Mononuclear cell (primary cell): ENCODE results near the gene MT1G. TPM values are rescaled to one million over a fixed set of nuclear protein-coding genes. Genes with fewer than 3 reads are reported as not detected.

Experiments used
- H3K27me3 ChIP-seq: 2 replicates; pipeline ENCODE4 v1.6.0; 2011; ENCODE audit warnings: low read length, control low read depth; ENCODE audit not compliant: insufficient read depth
- H3K4me1 ChIP-seq: 2 replicates; pipeline ENCODE4 v1.5.1; 2011; ENCODE audit warnings: mild to moderate bottlenecking, low read length, control low read depth; ENCODE audit not compliant: insufficient read depth
- H3K4me3 ChIP-seq: 2 replicates; pipeline ENCODE4 v1.5.1; 2011; ENCODE audit warnings: mild to moderate bottlenecking, low read length, moderate library complexity
- H3K9me3 ChIP-seq: 2 replicates; pipeline ENCODE4 v1.5.1; 2011; ENCODE audit warnings: low read depth, mild to moderate bottlenecking, control low read depth, low read length
- total RNA-seq: library from RNA; depleted of rRNA; stranded (reverse); fragments of >200 nt; gene quantifications from one replicate; pipeline ENCODE4 v1.2.3, GENCODE V29; 2012

Gene MT1G
- total RNA-seq, 1 donor: not detected

GRCh38 chr16:56658327-56658875, 9.5 kb downstream of the MT1G start:
- no peaks in the 10 kb centered on the region for H3K9me3 ChIP-seq
- H3K4me1 ChIP-seq: peaks cover 17% of the 10 kb centered on the region

GRCh38 chr16:56657555-56658326, 10.1 kb downstream of the MT1G start, which contains the start of gene MT1F:
Gene MT1F, plus strand, starts transcription at chr16:56657959. Its CDS starts 100 bp downstream, at chr16:56658059.
- no peaks in the 10 kb centered on the region for H3K9me3 ChIP-seq
- H3K4me1 ChIP-seq: peaks cover 17% of the 10 kb centered on the region
- H3K27me3 ChIP-seq: peaks cover 8% of the 10 kb centered on the region
- H3K4me3 ChIP-seq: peak within 1 kb of the TSS; percentile 56

More at GRCh38 chr16:56658327-56658875, 9.5 kb downstream of the MT1G start:
- H3K4me3 ChIP-seq: peak overlapping the region; percentile 56
- peaks cover 13% of the 10 kb centered on the region for H3K27me3 ChIP-seq

GRCh38 chr16:56653218-56653617, 14.6 kb downstream of the MT1G start:
- Histone ChIP-seq H3K4me1 (peaks cover 8% of the 10 kb centered on the region), H3K27me3 (peaks cover 18% of the 10 kb centered on the region), H3K4me3 (no peak overlapping the region), H3K9me3 (no peaks in the 10 kb centered on the region)

- Histone ChIP-seq H3K4me1 (peaks cover 4% of the 10 kb centered on the region), H3K9me3 (no peaks in the 10 kb centered on the region), H3K27me3 (peaks cover 24% of the 10 kb centered on the region), H3K4me3 (no peak overlapping the region)
These were observed 15.3 kb downstream of the MT1G start for GRCh38 chr16:56652600-56652999.

- Histone ChIP-seq H3K9me3 (no peaks in the 10 kb centered on the region), H3K4me3 (no peak within 1 kb of the TSS), H3K4me1 (no peaks in the 10 kb centered on the region), H3K27me3 (peaks cover 31% of the 10 kb centered on the region)
These were observed 16.3 kb downstream of the MT1G start, which contains the start of gene MT1B for GRCh38 chr16:56651586-56651985. Gene MT1B, plus strand, starts transcription at chr16:56651886. Its CDS starts 68 bp downstream, at chr16:56651954.

GRCh38 chr16:56649820-56650219, 18.0 kb downstream of the MT1G start:
- no peaks in the 10 kb centered on the region for H3K4me1 ChIP-seq
- no peak overlapping the region for H3K4me3 ChIP-seq
- H3K27me3 ChIP-seq: peaks cover 45% of the 10 kb centered on the region
- no peaks in the 10 kb centered on the region for H3K9me3 ChIP-seq

GRCh38 chr16:56649271-56649670, 18.6 kb downstream of the MT1G start:
- H3K4me1 ChIP-seq: peaks cover under 1% of the 10 kb centered on the region
- peaks cover 50% of the 10 kb centered on the region for H3K27me3 ChIP-seq
- H3K9me3 ChIP-seq: no peaks in the 10 kb centered on the region
- no peak overlapping the region for H3K4me3 ChIP-seq

GRCh38 chr16:56647641-56648431, 20.0 kb downstream of the MT1G start:
- H3K4me3 ChIP-seq: no peak overlapping the region
- H3K27me3 ChIP-seq: peaks cover 63% of the 10 kb centered on the region
- H3K9me3 ChIP-seq: no peaks in the 10 kb centered on the region
- H3K4me1 ChIP-seq: peaks cover 15% of the 10 kb centered on the region

- Histone ChIP-seq H3K4me1 (peaks cover 17% of the 10 kb centered on the region), H3K9me3 (no peaks in the 10 kb centered on the region), H3K4me3 (no peak overlapping the region), H3K27me3 (peaks cover 78% of the 10 kb centered on the region)
These were observed 22.0 kb downstream of the MT1G start for GRCh38 chr16:56645838-56646237.

- H3K4me3 ChIP-seq: no peak overlapping the region
These were observed 22.6 kb downstream of the MT1G start for GRCh38 chr16:56645311-56645710.

GRCh38 chr16:56643833-56644232, 24.0 kb downstream of the MT1G start:
- Histone ChIP-seq H3K4me1 (peaks cover 17% of the 10 kb centered on the region), H3K9me3 (no peaks in the 10 kb centered on the region), H3K27me3 (peaks cover 87% of the 10 kb centered on the region), H3K4me3 (no peak overlapping the region)

More at GRCh38 chr16:56645311-56645710, 22.6 kb downstream of the MT1G start:
- Histone ChIP-seq H3K27me3 (peaks cover 83% of the 10 kb centered on the region), H3K4me1 (peaks cover 17% of the 10 kb centered on the region), H3K9me3 (no peaks in the 10 kb centered on the region)

GRCh38 chr16:56643080-56643778, 24.6 kb downstream of the MT1G start:
- Histone ChIP-seq H3K4me1 (peaks cover 22% of the 10 kb centered on the region), H3K27me3 (peaks cover 87% of the 10 kb centered on the region), H3K9me3 (no peaks in the 10 kb centered on the region), H3K4me3 (no peak overlapping the region)

GRCh38 chr16:56641166-56641565, 26.7 kb downstream of the MT1G start:
- H3K4me1 ChIP-seq: peaks cover 27% of the 10 kb centered on the region
- H3K27me3 ChIP-seq: peaks cover 93% of the 10 kb centered on the region
- H3K9me3 ChIP-seq: no peaks in the 10 kb centered on the region
- no peak overlapping the region for H3K4me3 ChIP-seq

- peaks cover 94% of the 10 kb centered on the region for H3K27me3 ChIP-seq
- peaks cover 32% of the 10 kb centered on the region for H3K4me1 ChIP-seq
- H3K4me3 ChIP-seq: no peak overlapping the region
- H3K9me3 ChIP-seq: no peaks in the 10 kb centered on the region
These were observed 27.8 kb downstream of the MT1G start for GRCh38 chr16:56640076-56640475.
